ENCODE results near the gene MAP7. TPM values are rescaled to one million over a fixed set of nuclear protein-coding genes. Genes with fewer than 3 reads are reported as not detected.

MAP7 gene
- total and polyA plus RNA-seq, 2 experiments from 2014 or later: 4.1 to 13.8 TPM

DNA sequence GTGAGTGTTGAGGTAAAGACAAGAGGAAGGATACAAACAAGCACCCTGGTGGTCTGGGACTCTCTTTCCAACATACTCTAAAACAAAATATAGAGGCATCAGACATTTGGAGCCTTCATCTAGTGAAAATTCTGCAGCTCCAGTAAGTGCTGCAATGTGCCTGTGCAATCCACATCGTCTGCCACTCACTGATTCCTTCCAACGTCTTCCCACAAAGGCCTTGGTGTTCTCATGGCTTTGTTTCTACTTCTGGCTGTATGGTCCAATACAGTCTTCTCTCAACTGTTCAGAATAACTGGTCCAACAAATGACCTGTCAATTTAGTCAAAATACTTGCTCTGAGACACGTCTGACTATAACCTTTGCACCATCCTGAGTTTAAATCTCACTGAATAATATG is 125.8 kb downstream of the MAP7 start:
- DNase-seq (ENCODE audit: low read depth in 1 of 2, low spot score in 1 of 2): no peak
- Histone ChIP-seq H3K36me3 (no peaks in the 10 kb centered on the region), H3K4me1 (ENCODE audit: low read depth) (peaks cover 7% of the 10 kb centered on the region), H3K27me3 (no peaks in the 10 kb centered on the region), H3K27ac (no peak overlapping the region), H3K9me3 (ENCODE audit: low read depth) (no peaks in the 10 kb centered on the region), H3K4me3 (no peak overlapping the region)
- no peak for TF ChIP-seq CTCF (IDR thresholded peaks at IDR 0.05; ENCODE audit: low read depth, low read length)

DNA sequence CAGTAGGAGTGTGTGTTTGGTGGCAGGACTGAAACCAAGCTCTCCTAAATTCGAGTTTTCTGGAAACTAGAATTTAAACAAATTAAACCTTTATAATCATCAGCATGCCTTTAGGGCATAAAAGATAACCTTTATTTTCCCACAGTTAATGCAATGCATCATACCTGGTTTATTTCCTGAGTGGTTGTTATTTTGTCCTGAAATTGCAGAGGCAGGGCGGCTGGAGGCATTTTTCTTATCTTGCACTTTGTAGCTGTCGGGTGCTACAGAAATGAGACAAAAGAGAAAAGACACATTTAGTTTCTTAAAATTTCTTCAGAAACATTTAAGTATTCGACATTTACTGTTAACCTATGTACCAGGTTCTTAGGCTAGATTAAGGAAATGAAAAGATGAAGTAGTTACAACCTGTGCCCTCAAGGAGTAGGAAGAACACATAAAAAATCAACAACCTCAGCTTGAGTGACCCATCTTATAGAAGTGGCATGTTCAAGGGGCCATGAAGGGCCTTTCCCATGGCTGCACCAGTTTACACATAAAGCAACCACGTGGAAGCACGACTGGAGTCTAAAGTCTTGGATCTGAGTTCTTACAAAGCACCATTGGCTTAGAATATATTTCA is 128.6 kb downstream of the MAP7 start:
- H3K9me3 ChIP-seq (ENCODE audit: low read depth): no peaks in the 10 kb centered on the region
- peak in 1 of 2 donors; percentile 16 for DNase-seq (ENCODE audit: low read depth in 1 of 2, low spot score in 1 of 2)
- no peaks in the 10 kb centered on the region for H3K27me3 ChIP-seq
- no peaks in the 10 kb centered on the region for H3K36me3 ChIP-seq
- no peak overlapping the region for H3K27ac ChIP-seq
- no peaks in the 10 kb centered on the region for H3K4me1 ChIP-seq (ENCODE audit: low read depth)
- TF ChIP-seq CTCF (IDR thresholded peaks at IDR 0.05; ENCODE audit: low read depth, low read length): no peak
- H3K4me3 ChIP-seq: no peak overlapping the region

- H3K9me3 ChIP-seq (ENCODE audit: low read depth): no peaks in the 10 kb centered on the region
- H3K27ac ChIP-seq: no peak overlapping the region
- DNase-seq (ENCODE audit: low read depth in 1 of 2, low spot score in 1 of 2): no peak
- no peaks in the 10 kb centered on the region for H3K4me1 ChIP-seq (ENCODE audit: low read depth)
- no peak overlapping the region for H3K4me3 ChIP-seq
- H3K36me3 ChIP-seq: no peaks in the 10 kb centered on the region
- no peak for TF ChIP-seq CTCF (IDR thresholded peaks at IDR 0.05; ENCODE audit: low read depth, low read length)
- H3K27me3 ChIP-seq: no peaks in the 10 kb centered on the region
Measured at GRCh38 chr6:136420853-136421252, 129.4 kb downstream of the MAP7 start.

DNA sequence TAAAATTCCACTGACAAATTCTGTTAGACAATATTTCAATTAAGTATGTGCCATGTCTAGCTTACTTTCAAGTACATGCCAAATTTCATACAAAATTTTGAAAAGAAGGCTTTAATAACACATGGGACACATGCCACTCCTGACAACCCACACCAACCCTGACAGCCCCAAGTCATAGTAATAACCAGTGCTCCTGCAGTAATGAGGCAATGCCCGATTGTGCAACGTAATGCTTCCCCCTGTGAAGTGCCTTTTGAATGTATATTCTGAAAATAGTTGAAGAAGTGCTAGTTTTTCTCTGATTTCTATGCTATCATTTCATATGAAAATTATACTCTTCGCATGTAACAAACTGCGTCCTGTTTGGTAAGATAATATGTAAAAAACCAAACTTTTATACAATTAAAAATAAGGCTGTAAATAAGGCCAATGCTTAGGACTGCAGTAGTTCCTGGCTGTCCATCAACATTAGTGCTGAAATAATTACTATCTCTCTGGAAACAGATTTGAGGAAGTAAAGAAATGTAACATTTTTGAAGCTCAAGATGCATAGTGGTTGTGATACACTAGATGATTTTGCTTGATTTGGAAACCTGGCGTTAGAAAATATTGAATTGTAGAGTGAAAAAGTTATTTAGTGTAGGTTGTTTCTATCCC is 134.7 kb downstream of the MAP7 start:
- no peak overlapping the region for H3K4me3 ChIP-seq
- no peaks in the 10 kb centered on the region for H3K36me3 ChIP-seq
- H3K27ac ChIP-seq: no peak overlapping the region
- no peaks in the 10 kb centered on the region for H3K9me3 ChIP-seq (ENCODE audit: low read depth)
- H3K27me3 ChIP-seq: no peaks in the 10 kb centered on the region
- peak in 1 of 2 donors; percentile 47 for DNase-seq (ENCODE audit: low read depth in 1 of 2, low spot score in 1 of 2)
- TF ChIP-seq CTCF (IDR thresholded peaks at IDR 0.05; ENCODE audit: low read depth, low read length): no peak
- no peaks in the 10 kb centered on the region for H3K4me1 ChIP-seq (ENCODE audit: low read depth)

- Histone ChIP-seq H3K9me3 (ENCODE audit: low read depth) (no peaks in the 10 kb centered on the region), H3K27ac (no peak overlapping the region), H3K36me3 (no peaks in the 10 kb centered on the region)
Measured at GRCh38 chr6:136412410-136412809, 137.8 kb downstream of the MAP7 start.

More at GRCh38 chr6:136412410-136412809, 137.8 kb downstream of the MAP7 start:
- TF ChIP-seq CTCF (IDR thresholded peaks at IDR 0.05; ENCODE audit: low read depth, low read length): no peak
- H3K4me3 ChIP-seq: no peak overlapping the region
- no peak for DNase-seq (ENCODE audit: low read depth in 1 of 2, low spot score in 1 of 2)
- H3K4me1 ChIP-seq (ENCODE audit: low read depth): no peaks in the 10 kb centered on the region
- no peaks in the 10 kb centered on the region for H3K27me3 ChIP-seq
